Neuronal stem cell (in vitro differentiated cells): Measurements from ENCODE around the gene GTF2H1.

ENCODE experiments used
- DNase-seq: peaks from one replicate; pipeline ENCODE4 v3.0.0-alpha.2; 2013; ENCODE audit warnings: low spot score
- H2AFZ ChIP-seq: one replicate; pipeline ENCODE4 v1.6.1; 2013; ENCODE audit warnings: mild to moderate bottlenecking, low read length, inconsistent platforms
- H2AK5ac ChIP-seq: 2 replicates; pipeline ENCODE4 v1.6.1; 2013; ENCODE audit warnings: low read depth, mild to moderate bottlenecking, inconsistent platforms, low read length, moderate library complexity, mixed read lengths
- H2BK120ac ChIP-seq: 2 replicates; pipeline ENCODE4 v1.6.1; 2013; ENCODE audit warnings: low read depth, mild to moderate bottlenecking, inconsistent platforms, low read length, moderate library complexity, mixed read lengths
- H2BK12ac ChIP-seq: one replicate; pipeline ENCODE4 v1.6.1; 2013; ENCODE audit warnings: low read length, inconsistent platforms
- H2BK15ac ChIP-seq: 2 replicates; pipeline ENCODE4 v1.6.1; 2013; ENCODE audit warnings: mild to moderate bottlenecking, low read length, inconsistent platforms, mixed read lengths
- H2BK5ac ChIP-seq: one replicate; pipeline ENCODE4 v1.6.1; 2013; ENCODE audit warnings: inconsistent platforms, mild to moderate bottlenecking, low read length, moderate library complexity
- H3K14ac ChIP-seq: one replicate; pipeline ENCODE4 v1.6.1; 2013; ENCODE audit warnings: low read length, inconsistent platforms
- H3K18ac ChIP-seq: 2 replicates; pipeline ENCODE4 v1.6.1; 2013; ENCODE audit warnings: low read length, inconsistent platforms
- H3K23ac ChIP-seq: 2 replicates; pipeline ENCODE4 v1.6.1; 2013; ENCODE audit warnings: low read depth, mild to moderate bottlenecking, mixed read lengths, low read length, inconsistent platforms; ENCODE audit not compliant: poor library complexity
- H3K27ac ChIP-seq: replicated peaks from 3 replicates; pipeline ENCODE4 v1.5.1; 2013; ENCODE audit warnings: low read length, inconsistent platforms
- H3K27me3 ChIP-seq, 3 experiments: 2 replicates each; pipeline ENCODE4 v1.6.1; 2013; ENCODE audit warnings: low read length in 3 of 3, mild to moderate bottlenecking in 2 of 3, inconsistent platforms in 1 of 3, low read depth in 1 of 3, mixed read lengths in 1 of 3, moderate library complexity in 1 of 3; ENCODE audit not compliant: control insufficient read depth in 3 of 3, insufficient read depth in 3 of 3
- H3K36me3 ChIP-seq, 2 donors: replicated peaks in 1 of 2; 2 replicates each; pipeline ENCODE4 v1.6.1; 2013; ENCODE audit warnings: low read length in 2 of 2; ENCODE audit not compliant: control insufficient read depth in 2 of 2, insufficient read depth in 2 of 2
- H3K4ac ChIP-seq: 2 replicates; pipeline ENCODE4 v1.6.1; 2013; ENCODE audit warnings: inconsistent platforms, mild to moderate bottlenecking, low read length, moderate library complexity
- H3K4me1 ChIP-seq, 2 donors: 1 replicate in 1 of 2; 2 replicates in 1 of 2; pipeline ENCODE4 v1.6.1; 2013; ENCODE audit warnings: low read length in 2 of 2, low read depth in 1 of 2; ENCODE audit not compliant: control insufficient read depth in 2 of 2, insufficient read depth in 1 of 2
- H3K4me2 ChIP-seq: one replicate; pipeline ENCODE4 v1.6.1; 2013; ENCODE audit warnings: mild to moderate bottlenecking, low read length, inconsistent platforms; ENCODE audit not compliant: insufficient read depth, poor library complexity, severe bottlenecking
- H3K4me3 ChIP-seq, 2 donors: 2 replicates each; pipeline ENCODE4 v1.5.1; 2013; ENCODE audit warnings: low read length in 2 of 2, mild to moderate bottlenecking in 2 of 2, inconsistent platforms in 1 of 2, moderate library complexity in 1 of 2
- H3K79me1 ChIP-seq: one replicate; pipeline ENCODE4 v1.6.1; 2013; ENCODE audit warnings: low read depth, mild to moderate bottlenecking, inconsistent platforms, low read length, moderate library complexity
- H3K9ac ChIP-seq: one replicate; pipeline ENCODE4 v1.6.1; 2013; ENCODE audit warnings: mild to moderate bottlenecking, low read depth, low read length, inconsistent platforms; ENCODE audit not compliant: poor library complexity
- H3K9me3 ChIP-seq, 2 donors: replicated peaks in 1 of 2; 2 replicates each; pipeline versions ENCODE3 to v1.6.1; 2013; ENCODE audit warnings: low read length in 2 of 2, mild to moderate bottlenecking in 2 of 2, inconsistent platforms in 1 of 2, low read depth in 1 of 2, mixed read lengths in 1 of 2, moderate library complexity in 1 of 2; ENCODE audit not compliant: control insufficient read depth in 2 of 2, insufficient read depth in 1 of 2
- H4K8ac ChIP-seq: one replicate; pipeline ENCODE4 v1.6.1; 2013; ENCODE audit warnings: low read depth, mild to moderate bottlenecking, inconsistent platforms, low read length, moderate library complexity
- H4K91ac ChIP-seq: one replicate; pipeline ENCODE4 v1.6.1; 2013; ENCODE audit warnings: low read length, low read depth, mild to moderate bottlenecking, inconsistent platforms; ENCODE audit not compliant: poor library complexity
- WGBS, 2 donors: extraction: QIAGEN DNeasy Blood & Tissue Kit; methylation state at CpG; one replicate each; pipeline ENCODE4 v1.1.7; 2013; ENCODE audit warnings: missing lambda C conversion rate in 2 of 2, mixed read lengths in 1 of 2; ENCODE audit not compliant: insufficient read length in 2 of 2, insufficient replicate concordance in 1 of 2; ENCODE audit errors: extremely low coverage in 2 of 2; 5-methylcytosine and 5-hydroxymethylcytosine counted together

The GTF2H1 gene

GRCh38 chr11:18358646-18359045 lies 36.3 kb downstream of the GTF2H1 start:
- H3K4me2 ChIP-seq: no peak overlapping the region
- H3K9ac ChIP-seq: no peak overlapping the region
- no peak overlapping the region for H2AK5ac ChIP-seq
- no peaks in the 10 kb centered on the region for H3K9me3 ChIP-seq
- H4K8ac ChIP-seq: no peak overlapping the region
- H3K14ac ChIP-seq: no peak overlapping the region
- no peak overlapping the region for H3K4me3 ChIP-seq
- H2BK5ac ChIP-seq: no peak overlapping the region
- no peaks in the 10 kb centered on the region for H3K27me3 ChIP-seq
- H3K4me1 ChIP-seq: no peaks in the 10 kb centered on the region
- H2BK12ac ChIP-seq: no peak overlapping the region
- H3K27ac ChIP-seq: no peak overlapping the region
- no peak overlapping the region for H3K18ac ChIP-seq
- no peaks in the 10 kb centered on the region for H3K79me1 ChIP-seq
- no CpG with 5 or more reads among the region's 4 CpGs for WGBS, 2 donors
- H2AFZ ChIP-seq: no peak overlapping the region
- no peak for DNase-seq
- H4K91ac ChIP-seq: no peak overlapping the region
- no peak overlapping the region for H3K23ac ChIP-seq
- peaks cover 24 to 91% of the 10 kb centered on the region in 2 donors for H3K36me3 ChIP-seq
- H2BK120ac ChIP-seq: no peak overlapping the region
- H2BK15ac ChIP-seq: no peak overlapping the region
- H3K4ac ChIP-seq: no peak overlapping the region

- H3K14ac ChIP-seq: no peak overlapping the region
- no CpG with 5 or more reads among the region's 5 CpGs for WGBS, 2 donors
- peaks cover 25 to 95% of the 10 kb centered on the region in 2 donors for H3K36me3 ChIP-seq
Observed at GRCh38 chr11:18361154-18361553, 38.8 kb downstream of the GTF2H1 start.

GRCh38 chr11:18364495-18365073 lies 42.2 kb downstream of the GTF2H1 start:
- H2BK5ac ChIP-seq: no peak overlapping the region
- H3K36me3 ChIP-seq: peaks cover 18 to 76% of the 10 kb centered on the region in 2 donors
- no peak overlapping the region for H3K4me3 ChIP-seq
- H3K4me1 ChIP-seq: no peaks in the 10 kb centered on the region
- no peak overlapping the region for H2BK120ac ChIP-seq
- H4K8ac ChIP-seq: no peak overlapping the region
- no peak overlapping the region for H3K9ac ChIP-seq
- no peak overlapping the region for H3K27ac ChIP-seq
- no peak overlapping the region for H2AK5ac ChIP-seq
- H3K14ac ChIP-seq: no peak overlapping the region
- H2BK12ac ChIP-seq: no peak overlapping the region
- no peak overlapping the region for H2AFZ ChIP-seq
- no peak overlapping the region for H3K4ac ChIP-seq
- no peak overlapping the region for H4K91ac ChIP-seq
- H3K9me3 ChIP-seq: no peaks in the 10 kb centered on the region
- no peak overlapping the region for H3K18ac ChIP-seq
- H2BK15ac ChIP-seq: no peak overlapping the region
- H3K27me3 ChIP-seq: no peaks in the 10 kb centered on the region
- no CpG with 5 or more reads among the region's 4 CpGs for WGBS, 2 donors
- no peaks in the 10 kb centered on the region for H3K79me1 ChIP-seq
- no peak overlapping the region for H3K4me2 ChIP-seq
- DNase-seq: no peak
- H3K23ac ChIP-seq: no peak overlapping the region

More at GRCh38 chr11:18361154-18361553, 38.8 kb downstream of the GTF2H1 start:
- Histone ChIP-seq H3K4me2 (no peak overlapping the region), H2BK12ac (no peak overlapping the region), H3K18ac (no peak overlapping the region), H3K23ac (no peak overlapping the region), H2BK15ac (no peak overlapping the region), H2AK5ac (no peak overlapping the region), H2BK120ac (no peak overlapping the region), H3K4me3 (no peak overlapping the region), H4K91ac (no peak overlapping the region), H3K9ac (no peak overlapping the region), H3K4me1 (no peaks in the 10 kb centered on the region), H3K79me1 (no peaks in the 10 kb centered on the region), H3K27me3 (no peaks in the 10 kb centered on the region), H3K4ac (no peak overlapping the region), H4K8ac (no peak overlapping the region), H3K27ac (no peak overlapping the region), H2BK5ac (no peak overlapping the region), H2AFZ (no peak overlapping the region), H3K9me3 (no peaks in the 10 kb centered on the region)
- no peak for DNase-seq

GRCh38 chr11:18365741-18366140 lies 43.4 kb downstream of the GTF2H1 start:
- no peak overlapping the region for H2BK15ac ChIP-seq
- no peak overlapping the region for H3K14ac ChIP-seq
- no peak overlapping the region for H2BK120ac ChIP-seq
- no peak for DNase-seq
- WGBS, 2 donors: no CpG with 5 or more reads among the region's 4 CpGs
- H3K4me2 ChIP-seq: no peak overlapping the region
- H3K36me3 ChIP-seq: peaks cover 15 to 65% of the 10 kb centered on the region in 2 donors
- H3K27ac ChIP-seq: no peak overlapping the region
- no peak overlapping the region for H4K91ac ChIP-seq
- no peak overlapping the region for H3K9ac ChIP-seq
- no peaks in the 10 kb centered on the region for H3K9me3 ChIP-seq
- no peak overlapping the region for H3K23ac ChIP-seq
- no peaks in the 10 kb centered on the region for H3K27me3 ChIP-seq
- H2AFZ ChIP-seq: no peak overlapping the region
- H3K4me3 ChIP-seq: no peak overlapping the region
- no peak overlapping the region for H3K18ac ChIP-seq
- H2BK5ac ChIP-seq: no peak overlapping the region
- H4K8ac ChIP-seq: no peak overlapping the region
- no peak overlapping the region for H2AK5ac ChIP-seq
- no peak overlapping the region for H3K4ac ChIP-seq
- no peak overlapping the region for H2BK12ac ChIP-seq
- H3K79me1 ChIP-seq: no peaks in the 10 kb centered on the region
- no peaks in the 10 kb centered on the region for H3K4me1 ChIP-seq
